Measurements from ENCODE around the gene PRPF4. TPM values are rescaled to one million over a fixed set of nuclear protein-coding genes. Genes with fewer than 3 reads are reported as not detected.

The PRPF4 gene
- total RNA-seq, 1 donor from 2014 or later = 11.8 TPM

GRCh38 chr9:113237026-113237425 lies 38.4 kb upstream of the PRPF4 start:
- Histone ChIP-seq H3K4me1 (peaks cover 6% of the 10 kb centered on the region), H3K9me3 (no peaks in the 10 kb centered on the region), H3K27me3 (no peaks in the 10 kb centered on the region), H3K36me3 (no peaks in the 10 kb centered on the region), H3K4me3 (no peak overlapping the region), H3K27ac (no peak overlapping the region)
- intact Hi-C loops (cut with DNase I) = no loop called here
- no peak for DNase-seq (ENCODE audit: extremely low spot score in 2 of 2)
- no peak for TF ChIP-seq POLR2A (IDR thresholded peaks at IDR 0.05)

- H3K27ac ChIP-seq = no peak overlapping the region
- intact Hi-C loops (cut with DNase I) = no loop called here
- H3K36me3 ChIP-seq = no peaks in the 10 kb centered on the region
- peaks cover 2% of the 10 kb centered on the region for H3K4me1 ChIP-seq
- H3K27me3 ChIP-seq = no peaks in the 10 kb centered on the region
- H3K9me3 ChIP-seq = no peaks in the 10 kb centered on the region
- H3K4me3 ChIP-seq = no peak overlapping the region
- no peak for DNase-seq (ENCODE audit: extremely low spot score in 2 of 2)
- TF ChIP-seq CTCF (IDR thresholded peaks at IDR 0.05) (no peak), POLR2AphosphoS5 (IDR thresholded peaks at IDR 0.05; ENCODE audit: insufficient read depth in 1 of 2, low read depth in 1 of 2) (no peak), POLR2A (IDR thresholded peaks at IDR 0.05) (no peak)
Observed at GRCh38 chr9:113238202-113238858, 37.1 kb upstream of the PRPF4 start.

- H3K4me3 ChIP-seq = no peak overlapping the region
- intact Hi-C loops (cut with DNase I) = no loop called here
- no peak for DNase-seq (ENCODE audit: extremely low spot score in 2 of 2)
- no peaks in the 10 kb centered on the region for H3K36me3 ChIP-seq
- H3K9me3 ChIP-seq = no peaks in the 10 kb centered on the region
- no peak for TF ChIP-seq POLR2AphosphoS5 (IDR thresholded peaks at IDR 0.05; ENCODE audit: insufficient read depth in 1 of 2, low read depth in 1 of 2)
- TF ChIP-seq POLR2A (IDR thresholded peaks at IDR 0.05) = no peak
- TF ChIP-seq CTCF (IDR thresholded peaks at IDR 0.05) = no peak
- no peak overlapping the region for H3K27ac ChIP-seq
- H3K27me3 ChIP-seq = no peaks in the 10 kb centered on the region
- no peaks in the 10 kb centered on the region for H3K4me1 ChIP-seq
Observed at GRCh38 chr9:113238859-113239232, 36.6 kb upstream of the PRPF4 start.

- Histone ChIP-seq H3K9me3 (no peaks in the 10 kb centered on the region), H3K4me1 (no peaks in the 10 kb centered on the region), H3K36me3 (no peaks in the 10 kb centered on the region), H3K27ac (no peak overlapping the region), H3K27me3 (no peaks in the 10 kb centered on the region), H3K4me3 (no peak overlapping the region)
- intact Hi-C loops (cut with DNase I) = no loop called here
- no peak for TF ChIP-seq POLR2A (IDR thresholded peaks at IDR 0.05)
- TF ChIP-seq POLR2AphosphoS5 (IDR thresholded peaks at IDR 0.05; ENCODE audit: insufficient read depth in 1 of 2, low read depth in 1 of 2) = no peak
- TF ChIP-seq CTCF (IDR thresholded peaks at IDR 0.05) = no peak
- no peak for DNase-seq (ENCODE audit: extremely low spot score in 2 of 2)
Observed at GRCh38 chr9:113241161-113241560, 34.3 kb upstream of the PRPF4 start.

- TF ChIP-seq CTCF (IDR thresholded peaks at IDR 0.05) (no peak), POLR2AphosphoS5 (IDR thresholded peaks at IDR 0.05; ENCODE audit: insufficient read depth in 1 of 2, low read depth in 1 of 2) (no peak), POLR2A (IDR thresholded peaks at IDR 0.05) (no peak)
- intact Hi-C loops (cut with DNase I) = no loop called here
- no peak overlapping the region for H3K27ac ChIP-seq
- H3K9me3 ChIP-seq = no peaks in the 10 kb centered on the region
- no peak overlapping the region for H3K4me3 ChIP-seq
- no peaks in the 10 kb centered on the region for H3K27me3 ChIP-seq
- H3K36me3 ChIP-seq = no peaks in the 10 kb centered on the region
- no peak for DNase-seq (ENCODE audit: extremely low spot score in 2 of 2)
- no peaks in the 10 kb centered on the region for H3K4me1 ChIP-seq
Observed at GRCh38 chr9:113244556-113244955, 30.9 kb upstream of the PRPF4 start.

All from vagina (tissue), 2 donors.